HG03064 (cell line): Measurements from ENCODE around the gene RPS13.
"Not testable (repeated sequence)": the region's sequence is repeated elsewhere in the genome, so short reads cannot be mapped to it uniquely, and the experiment has no call there.

Experiments
- ATAC-seq: cut with Tn5 transposase; IDR thresholded peaks from one replicate; pipeline ENCODE4 v1.9.1; 2021; ENCODE audit warnings: low read depth; ENCODE audit not compliant: unreplicated experiment

The RPS13 gene

GRCh38 chr11:17036666-17037658, 40.5 kb downstream of the RPS13 start:
- ATAC-seq = no peak

- not testable (repeated sequence) for ATAC-seq
These were observed 43.4 kb downstream of the RPS13 start for GRCh38 chr11:17034027-17034426.

GRCh38 chr11:17026487-17027082, 50.9 kb downstream of the RPS13 start:
- ATAC-seq = no peak

- ATAC-seq = no peak
These were observed 52.5 kb downstream of the RPS13 start for GRCh38 chr11:17024924-17025323.
